ENCODE results near the gene PDLIM3.

Gene PDLIM3

DNA sequence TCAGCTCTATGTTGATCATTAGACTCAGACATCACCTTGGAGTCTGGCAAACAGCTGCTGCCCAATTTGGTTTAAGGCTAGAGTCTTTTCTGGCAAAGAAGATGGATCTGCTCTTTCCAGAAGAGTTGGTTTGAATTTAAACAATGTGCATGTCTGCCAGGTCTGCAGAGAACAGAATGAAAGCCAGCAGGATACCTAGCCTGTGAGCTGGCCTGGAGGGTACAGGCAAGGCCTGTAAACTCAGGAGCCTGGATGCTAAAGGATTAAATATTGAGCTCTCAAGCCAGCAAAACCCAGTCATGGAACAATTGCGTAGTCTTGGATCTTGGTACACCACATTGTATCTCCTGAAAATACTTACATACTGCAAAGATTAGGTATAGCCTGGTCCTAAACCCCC, 15.6 kb upstream of the PDLIM3 start:
- H3K4me3 ChIP-seq (ENCODE audit: low read depth, low read length), result no peak overlapping the region
- TF ChIP-seq, protein P1, sequence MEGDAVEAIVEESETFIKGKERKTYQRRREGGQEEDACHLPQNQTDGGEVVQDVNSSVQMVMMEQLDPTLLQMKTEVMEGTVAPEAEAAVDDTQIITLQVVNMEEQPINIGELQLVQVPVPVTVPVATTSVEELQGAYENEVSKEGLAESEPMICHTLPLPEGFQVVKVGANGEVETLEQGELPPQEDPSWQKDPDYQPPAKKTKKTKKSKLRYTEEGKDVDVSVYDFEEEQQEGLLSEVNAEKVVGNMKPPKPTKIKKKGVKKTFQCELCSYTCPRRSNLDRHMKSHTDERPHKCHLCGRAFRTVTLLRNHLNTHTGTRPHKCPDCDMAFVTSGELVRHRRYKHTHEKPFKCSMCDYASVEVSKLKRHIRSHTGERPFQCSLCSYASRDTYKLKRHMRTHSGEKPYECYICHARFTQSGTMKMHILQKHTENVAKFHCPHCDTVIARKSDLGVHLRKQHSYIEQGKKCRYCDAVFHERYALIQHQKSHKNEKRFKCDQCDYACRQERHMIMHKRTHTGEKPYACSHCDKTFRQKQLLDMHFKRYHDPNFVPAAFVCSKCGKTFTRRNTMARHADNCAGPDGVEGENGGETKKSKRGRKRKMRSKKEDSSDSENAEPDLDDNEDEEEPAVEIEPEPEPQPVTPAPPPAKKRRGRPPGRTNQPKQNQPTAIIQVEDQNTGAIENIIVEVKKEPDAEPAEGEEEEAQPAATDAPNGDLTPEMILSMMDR (IDR thresholded peaks at IDR 0.05; ENCODE audit: low read depth, low read length), result no peak

DNA sequence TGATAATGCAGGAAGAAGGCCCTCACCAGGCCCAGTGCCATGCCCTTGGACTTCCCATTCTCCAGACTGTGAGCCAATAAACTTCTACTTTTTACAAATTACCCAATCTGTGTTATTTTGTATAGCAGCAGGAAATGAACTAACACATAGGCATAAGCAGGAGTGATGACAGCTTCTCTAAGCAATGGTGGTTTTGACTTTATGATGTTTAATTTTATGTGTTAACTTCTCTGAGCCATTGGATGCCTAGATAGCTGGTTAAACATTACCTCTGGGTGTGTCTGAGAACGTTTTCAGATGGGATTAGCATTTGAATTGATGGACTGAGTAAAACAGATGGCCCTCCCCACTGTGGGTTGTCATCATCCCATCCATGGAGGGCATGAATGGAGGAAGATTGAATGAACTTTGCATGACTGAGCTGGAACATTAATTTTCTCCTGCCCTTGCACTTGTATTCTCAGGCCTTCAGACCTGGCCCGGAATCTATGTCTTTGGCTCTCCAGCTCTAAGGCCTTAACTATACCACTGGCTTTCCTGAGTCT, 13.9 kb upstream of the PDLIM3 start:
- TF ChIP-seq, protein P1 (IDR thresholded peaks at IDR 0.05; ENCODE audit: low read depth, low read length), result no peak
- H3K4me3 ChIP-seq (ENCODE audit: low read depth, low read length), result no peak overlapping the region

DNA sequence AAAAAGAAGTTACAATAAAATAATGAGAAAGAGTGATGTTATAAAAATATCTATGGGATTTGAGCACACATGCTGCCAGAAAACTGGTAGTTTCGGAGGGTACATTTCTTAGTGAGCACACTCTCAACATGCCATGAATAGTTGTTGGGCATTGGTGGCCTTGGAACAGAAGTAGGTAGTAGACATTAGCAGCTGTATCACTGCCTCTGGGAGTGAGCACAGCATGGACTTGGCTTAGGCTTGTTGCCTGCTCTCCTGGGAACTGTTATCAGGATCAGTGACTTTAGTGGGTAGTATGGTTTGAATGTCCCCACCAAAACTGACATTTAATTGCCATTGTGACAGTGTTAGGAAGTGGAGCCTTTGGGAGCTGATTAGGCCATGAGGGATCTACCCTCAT, 13.3 kb upstream of the PDLIM3 start:
- TF ChIP-seq, protein P1 (IDR thresholded peaks at IDR 0.05; ENCODE audit: low read depth, low read length), result no peak

DNA sequence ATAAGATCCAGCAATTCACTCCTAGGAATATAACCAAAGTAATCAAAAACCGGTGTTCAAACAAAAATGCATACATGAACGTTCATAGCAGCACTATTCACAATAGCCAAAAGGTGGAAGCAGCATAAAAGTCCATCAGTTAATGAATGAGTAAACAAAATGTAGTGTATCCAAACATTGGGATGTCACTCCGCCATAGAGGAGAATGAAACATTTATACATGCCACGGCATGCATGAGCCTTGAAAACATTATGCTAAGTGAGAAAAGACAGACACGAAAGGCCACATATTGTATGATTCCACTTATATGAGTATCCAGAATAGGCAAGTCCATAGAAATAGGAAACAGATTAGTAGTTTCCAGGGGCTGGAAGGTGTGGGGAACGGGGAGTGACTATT, 11.0 kb upstream of the PDLIM3 start:
- TF ChIP-seq, protein P1 (IDR thresholded peaks at IDR 0.05; ENCODE audit: low read depth, low read length), result no peak
- H3K4me3 ChIP-seq (ENCODE audit: low read depth, low read length), result no peak overlapping the region

More for the DNA sequence above, 13.3 kb upstream of the PDLIM3 start:
- H3K4me3 ChIP-seq (ENCODE audit: low read depth, low read length), result no peak overlapping the region

DNA sequence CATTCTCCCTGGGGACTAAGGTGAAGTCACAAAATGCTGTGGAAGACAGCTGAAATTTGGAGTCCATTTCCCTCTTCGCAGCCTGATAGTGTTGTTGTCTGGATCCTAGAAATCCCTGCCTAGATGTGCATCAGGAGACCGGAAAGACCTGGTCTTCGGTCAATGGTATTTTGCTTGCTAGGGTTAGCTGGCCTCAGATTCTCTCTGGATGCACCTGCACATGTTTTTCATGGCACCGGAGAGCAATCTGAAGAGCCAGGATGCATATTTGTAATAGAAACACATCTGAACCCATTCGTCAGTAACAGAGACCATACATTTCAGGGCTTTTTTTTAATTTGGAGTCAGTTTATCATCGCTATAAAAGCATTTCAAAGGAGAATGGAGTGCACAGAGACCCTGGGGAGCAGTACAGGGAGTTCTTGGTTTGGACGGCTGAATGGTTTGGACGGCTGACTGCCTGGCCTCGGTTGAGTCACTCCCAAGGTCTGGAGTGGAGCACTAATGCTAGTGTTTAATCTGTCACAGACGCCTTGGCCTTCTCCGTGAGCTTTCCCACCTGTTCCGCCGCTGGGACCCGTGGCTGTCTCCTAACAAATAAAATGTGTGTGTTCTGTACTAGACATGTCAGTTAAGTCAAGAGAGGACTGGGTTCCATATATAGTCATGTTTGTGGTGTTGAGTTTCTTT, 7.5 kb upstream of the PDLIM3 start:
- H3K4me3 ChIP-seq (ENCODE audit: low read depth, low read length), result no peak overlapping the region
- TF ChIP-seq, protein P1 (IDR thresholded peaks at IDR 0.05; ENCODE audit: low read depth, low read length), result no peak

DNA sequence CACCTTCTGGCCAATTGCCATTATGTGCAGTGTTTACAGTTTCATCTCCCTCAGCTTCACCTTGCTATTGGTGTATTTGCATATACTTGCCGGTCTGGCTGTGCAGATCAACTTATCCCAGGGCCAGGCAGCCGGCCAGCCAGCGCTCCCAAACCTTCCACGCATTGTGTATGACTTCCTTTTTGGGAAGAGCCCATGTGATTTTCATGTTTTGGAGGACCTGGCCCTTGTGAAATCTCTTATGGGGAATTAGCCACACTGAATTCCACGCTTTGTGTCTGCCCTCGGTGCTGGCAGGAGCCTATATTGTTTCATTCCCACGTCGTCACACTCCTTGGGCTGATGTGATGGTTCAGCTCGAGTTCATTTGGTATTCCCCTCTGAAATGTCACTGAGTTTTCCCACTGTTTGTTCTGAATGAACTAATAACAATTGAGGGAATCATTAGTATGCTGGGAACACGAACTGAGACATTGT, 6.0 kb upstream of the PDLIM3 start:
- TF ChIP-seq, protein P1 (IDR thresholded peaks at IDR 0.05; ENCODE audit: low read depth, low read length), result no peak
- no peak overlapping the region for H3K4me3 ChIP-seq (ENCODE audit: low read depth, low read length)

DNA sequence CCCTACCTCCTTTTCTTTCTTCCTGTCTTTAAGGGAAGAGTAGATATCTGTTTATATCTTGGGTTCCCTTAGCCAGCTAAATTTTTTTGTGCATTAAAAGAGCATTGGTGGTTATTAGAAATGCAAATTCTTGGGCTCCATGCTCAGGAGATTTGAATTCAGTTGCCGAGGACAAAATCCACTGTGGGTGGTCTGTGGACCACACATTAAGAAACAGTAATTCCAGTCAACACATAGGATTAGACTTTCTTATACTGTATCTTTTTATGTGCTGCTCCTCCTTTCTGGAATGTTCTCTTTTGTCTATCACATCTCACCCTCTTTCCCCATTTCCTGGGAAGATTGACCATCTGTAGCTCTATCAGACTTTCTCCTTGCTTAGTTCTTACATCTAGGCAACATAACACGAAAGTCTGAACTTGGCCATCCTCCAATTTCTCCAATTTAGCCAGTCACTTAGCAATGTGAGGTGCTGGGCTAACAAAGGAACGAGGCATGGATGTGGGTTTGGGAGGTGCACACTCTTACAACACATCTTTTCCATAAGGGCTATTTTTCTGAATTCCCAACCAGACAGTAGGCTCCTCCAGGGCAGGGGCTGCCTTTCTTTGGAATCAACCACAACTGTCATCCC, 5.3 kb upstream of the PDLIM3 start:
- no peak overlapping the region for H3K4me3 ChIP-seq (ENCODE audit: low read depth, low read length)
- TF ChIP-seq, protein P1 (IDR thresholded peaks at IDR 0.05; ENCODE audit: low read depth, low read length), result no peak

Data from WI38 (cell line).